OCI-LY7 (cell line): ENCODE measurements around the gene LSM11. TPM values are rescaled to one million over a fixed set of nuclear protein-coding genes. Genes with fewer than 3 reads are reported as not detected.

ENCODE experiments used
- BruUV-seq: library from RNA; stranded (reverse); fragments of 400-500 nt; replicated peaks from 2 replicates; lab custom pipeline; 2021; lab: Mats Ljungman, UMichigan
- CTCF ChIA-PET: fragments of 300-600 bp; sonication (Branson Sonifier 250); formaldehyde crosslinking; loops from one replicate; lab custom pipeline; 2022; ENCODE audit warnings: antibody characterized with exemption; ENCODE audit not compliant: unreplicated experiment; lab: Charles Lee
- POLR2A ChIA-PET: fragments of 300-600 bp; sonication (Branson Sonifier 250); formaldehyde crosslinking; loops from one replicate; lab custom pipeline; 2022; ENCODE audit warnings: antibody characterized with exemption; lab: Charles Lee
- DNase-seq: peaks from one replicate; pipeline ENCODE4 v3.0.0-alpha.2; 2015; ENCODE audit warnings: low spot score
- H2AFZ ChIP-seq: fragments of 200-600 bp; sonication (generic), shearing (Covaris generic); 2 replicates; pipeline ENCODE4 v1.6.1; 2014; ENCODE audit warnings: mild to moderate bottlenecking, antibody characterized with exemption, low read length, moderate library complexity
- H3K27ac ChIP-seq: fragments of 200-600 bp; sonication (generic); 2 replicates; pipeline ENCODE4 v1.5.1; 2014; ENCODE audit warnings: mixed run types, low read depth, mild to moderate bottlenecking, moderate library complexity, low read length, inconsistent platforms; ENCODE audit not compliant: poor library complexity, severe bottlenecking
- H3K36me3 ChIP-seq: fragments of 200-600 bp; sonication (generic); 2 replicates; pipeline ENCODE4 v1.6.1; 2014; ENCODE audit warnings: mild to moderate bottlenecking, antibody characterized with exemption, low read length, moderate library complexity, mixed read lengths; ENCODE audit not compliant: insufficient read depth
- H3K4me1 ChIP-seq: fragments of 200-600 bp; sonication (generic); 2 replicates; pipeline ENCODE4 v1.5.1; 2014; ENCODE audit warnings: mild to moderate bottlenecking, low read length; ENCODE audit not compliant: insufficient read depth, poor library complexity, severe bottlenecking
- H3K4me2 ChIP-seq: fragments of 200-600 bp; sonication (generic); 2 replicates; pipeline ENCODE4 v1.6.1; 2014; ENCODE audit warnings: mild to moderate bottlenecking, low read length
- H3K4me3 ChIP-seq: fragments of 200-600 bp; sonication (generic); 2 replicates; pipeline ENCODE4 v1.5.1; 2014; ENCODE audit warnings: mild to moderate bottlenecking, low read depth, low read length; ENCODE audit not compliant: poor library complexity, severe bottlenecking
- H3K79me2 ChIP-seq: fragments of 200-600 bp; sonication (generic); 2 replicates; pipeline ENCODE4 v1.6.1; 2016; ENCODE audit warnings: low read depth, mild to moderate bottlenecking, low read length, moderate library complexity, mixed read lengths; ENCODE audit not compliant: insufficient read depth
- H3K9me2 ChIP-seq: fragments of 200-600 bp; sonication (generic); 2 replicates; pipeline ENCODE4 v1.6.1; 2016; ENCODE audit warnings: mild to moderate bottlenecking, low read length, mixed read lengths; ENCODE audit not compliant: insufficient read depth
- H3K9me3 ChIP-seq: fragments of 200-600 bp; sonication (generic); 2 replicates; pipeline ENCODE4 v1.6.1; 2014; ENCODE audit warnings: mild to moderate bottlenecking, mixed run types, low read length, mixed read lengths
- H4K20me1 ChIP-seq: fragments of 200-600 bp; sonication (generic); 2 replicates; pipeline ENCODE4 v1.6.1; 2014; ENCODE audit warnings: mild to moderate bottlenecking, antibody characterized with exemption, low read length, moderate library complexity, mixed read lengths; ENCODE audit not compliant: insufficient read depth
- CTCF ChIP-seq: fragments of 200-600 bp; sonication (generic); conservative IDR thresholded peaks from 2 replicates; pipeline ENCODE4 v1.5.1; 2014; ENCODE audit warnings: mild to moderate bottlenecking, antibody characterized with exemption, low read length, moderate library complexity, mixed read lengths
- EZH2phosphoT487 ChIP-seq: fragments of 200-600 bp; sonication (generic); IDR thresholded peaks from 2 replicates; pipeline ENCODE4 v1.6.1; 2018; ENCODE audit warnings: low read depth, borderline replicate concordance, mild to moderate bottlenecking, mixed run types, antibody characterized with exemption, low read length, moderate library complexity, mixed read lengths
- intact Hi-C: fragments of 100-400 bp; cut with micrococcal nuclease; formaldehyde crosslinking; loops from one replicate; pipeline ENCODE4 v1.10.0; 2022; ENCODE audit not compliant: unreplicated experiment
- total RNA-seq, 2 experiments: library from RNA; depleted of rRNA in 1 of 2; stranded (reverse); fragments of >200 nt in 1 of 2; shearing (Covaris generic) in 1 of 2; gene quantifications; 2 replicates each; pipeline ENCODE4 v1.2.3, GENCODE V29; 2014 to 2022

The LSM11 gene
- total RNA-seq, 2 experiments from 2014 or later: 7.5 to 10.9 TPM

- Histone ChIP-seq H3K9me3 (no peaks in the 10 kb centered on the region), H3K9me2 (no peaks in the 10 kb centered on the region), H4K20me1 (no peaks in the 10 kb centered on the region), H3K79me2 (no peaks in the 10 kb centered on the region), H3K4me1 (no peaks in the 10 kb centered on the region), H3K4me2 (no peak overlapping the region), H2AFZ (no peak overlapping the region), H3K4me3 (no peak overlapping the region), H3K36me3 (no peaks in the 10 kb centered on the region), H3K27ac (no peak overlapping the region)
- intact Hi-C loops: no loop called here
- ChIA-PET CTCF (no interaction called here), POLR2A (interaction anchor here (0.6 kb wide), 1 partner anchor 324 kb away, joined by 4 read pairs; no protein-coding TSS in a partner anchor)
- TF ChIP-seq EZH2phosphoT487 (no peak), CTCF (no peak)
- BruUV-seq: no TSS peak
- no peak for DNase-seq
Measured at GRCh38 chr5:157770665-157771064, 27.2 kb downstream of the LSM11 start.

- DNase-seq: no peak
- Histone ChIP-seq H3K4me1 (no peaks in the 10 kb centered on the region), H3K4me3 (no peak overlapping the region), H3K9me3 (no peaks in the 10 kb centered on the region), H3K79me2 (no peaks in the 10 kb centered on the region), H3K27ac (no peak overlapping the region), H4K20me1 (no peaks in the 10 kb centered on the region), H3K36me3 (no peaks in the 10 kb centered on the region), H3K4me2 (no peak overlapping the region), H2AFZ (no peak overlapping the region), H3K9me2 (no peaks in the 10 kb centered on the region)
- BruUV-seq: no TSS peak
- CTCF ChIA-PET: no interaction called here
- intact Hi-C loops: no loop called here
- POLR2A ChIA-PET: no interaction called here
- TF ChIP-seq EZH2phosphoT487 (no peak), CTCF (no peak)
Measured at GRCh38 chr5:157772127-157772526, 28.6 kb downstream of the LSM11 start.

DNA sequence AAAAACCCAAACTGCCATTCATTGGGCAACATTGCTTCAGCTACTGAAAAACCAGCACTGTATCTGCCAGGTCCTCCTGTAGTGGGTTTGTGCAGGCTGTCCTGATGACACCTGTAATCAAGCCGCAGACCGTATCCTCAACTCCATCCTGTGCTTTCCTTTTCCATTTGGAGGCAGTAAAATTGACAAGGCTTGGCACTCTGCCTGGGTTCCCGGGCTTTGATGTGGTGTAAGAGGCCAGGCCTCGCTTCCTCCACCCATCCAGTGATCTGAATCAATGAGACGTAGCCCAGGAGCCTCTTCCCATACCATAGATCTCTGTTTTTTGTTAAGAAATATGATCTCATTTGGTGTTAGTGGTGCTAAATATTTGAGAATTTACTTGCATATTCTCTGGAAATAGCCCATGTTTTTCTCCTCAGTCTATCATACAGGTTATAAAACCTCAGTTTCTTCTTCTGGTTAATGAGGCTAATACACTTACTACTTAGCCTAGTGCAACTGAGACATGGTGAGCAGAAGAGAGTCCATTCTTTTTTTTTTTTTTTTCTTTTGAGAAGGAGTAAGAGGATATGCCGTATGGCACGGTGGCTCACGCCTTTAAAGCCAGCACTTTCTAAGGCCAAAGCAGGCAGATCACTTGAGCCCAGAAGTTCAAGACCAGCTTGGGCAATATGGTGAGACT lies 34.8 kb downstream of the LSM11 start:
- Histone ChIP-seq H3K4me1 (no peaks in the 10 kb centered on the region), H3K4me3 (no peak overlapping the region), H3K4me2 (no peak overlapping the region), H3K27ac (no peak overlapping the region), H3K9me2 (no peaks in the 10 kb centered on the region), H3K9me3 (no peaks in the 10 kb centered on the region), H3K79me2 (no peaks in the 10 kb centered on the region), H3K36me3 (peaks cover 3% of the 10 kb centered on the region), H2AFZ (no peak overlapping the region), H4K20me1 (no peaks in the 10 kb centered on the region)
- intact Hi-C loops: no loop called here
- no TSS peak for BruUV-seq
- CTCF ChIA-PET: no interaction called here
- POLR2A ChIA-PET: no interaction called here
- DNase-seq: no peak
- no peak for TF ChIP-seq CTCF
- TF ChIP-seq EZH2phosphoT487: no peak
